ENCODE data around the gene KLHL25. TPM values are rescaled to one million over a fixed set of nuclear protein-coding genes. Genes with fewer than 3 reads are reported as not detected.

The KLHL25 gene
- total RNA-seq, 1 experiment from 2014 or later: 4.6 TPM

DNA sequence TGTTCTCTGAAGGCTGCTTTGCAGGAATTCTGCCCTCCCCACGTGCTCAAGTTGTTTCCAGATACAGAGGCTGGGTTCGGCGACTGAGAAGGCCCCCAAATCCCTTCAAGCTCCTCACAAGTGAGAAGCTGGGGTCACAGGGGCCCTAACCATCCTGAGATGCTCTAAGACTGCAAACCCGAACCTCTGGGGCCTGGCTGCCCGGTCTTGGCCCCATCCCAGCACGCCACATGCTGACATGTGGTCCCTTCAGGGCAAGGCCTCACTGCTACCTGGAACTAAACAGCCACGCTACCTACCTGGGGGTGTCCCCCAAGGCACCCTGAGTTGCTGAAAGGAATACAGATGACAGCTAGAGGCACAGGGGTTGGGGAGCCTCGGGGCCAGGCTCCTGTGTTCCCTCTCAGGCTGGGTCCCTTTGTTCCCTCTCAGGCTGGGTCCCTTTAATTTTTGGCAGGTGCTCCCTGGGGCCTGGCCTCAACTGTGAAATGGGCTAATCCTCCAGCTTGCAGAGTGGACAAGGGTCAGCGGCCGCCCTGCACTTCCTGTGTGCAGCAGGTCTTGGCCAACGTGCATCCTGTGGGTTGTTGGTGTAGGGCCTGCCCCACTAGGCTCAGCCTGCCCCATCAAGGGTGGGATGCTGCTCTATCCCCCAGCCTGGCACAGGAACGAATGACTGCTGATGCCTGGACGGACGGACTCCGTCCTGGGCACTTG is 32.5 kb downstream of the KLHL25 start:
- no peak for DNase-seq (ENCODE audit: low read depth)

DNA sequence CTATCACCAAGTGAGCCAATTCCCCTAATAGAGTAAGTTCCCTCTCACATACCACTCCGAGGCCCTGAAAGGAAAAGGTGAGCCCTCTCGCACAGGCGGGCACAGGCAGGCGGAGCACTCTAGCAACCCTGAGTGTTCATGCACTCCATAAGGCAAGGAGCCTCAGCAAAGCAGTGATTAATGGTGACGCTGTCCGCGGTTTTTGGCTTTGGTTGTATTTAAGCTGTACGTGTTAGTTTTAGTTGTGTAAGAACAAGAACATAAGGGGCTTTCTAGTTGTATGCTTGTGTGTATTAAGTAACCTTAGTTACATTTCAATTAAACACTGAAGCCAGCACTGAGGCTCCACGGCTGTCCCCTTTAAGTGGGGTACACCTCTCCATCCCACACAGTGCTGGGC is 33.1 kb downstream of the KLHL25 start:
- DNase-seq (ENCODE audit: low read depth): no peak

DNA sequence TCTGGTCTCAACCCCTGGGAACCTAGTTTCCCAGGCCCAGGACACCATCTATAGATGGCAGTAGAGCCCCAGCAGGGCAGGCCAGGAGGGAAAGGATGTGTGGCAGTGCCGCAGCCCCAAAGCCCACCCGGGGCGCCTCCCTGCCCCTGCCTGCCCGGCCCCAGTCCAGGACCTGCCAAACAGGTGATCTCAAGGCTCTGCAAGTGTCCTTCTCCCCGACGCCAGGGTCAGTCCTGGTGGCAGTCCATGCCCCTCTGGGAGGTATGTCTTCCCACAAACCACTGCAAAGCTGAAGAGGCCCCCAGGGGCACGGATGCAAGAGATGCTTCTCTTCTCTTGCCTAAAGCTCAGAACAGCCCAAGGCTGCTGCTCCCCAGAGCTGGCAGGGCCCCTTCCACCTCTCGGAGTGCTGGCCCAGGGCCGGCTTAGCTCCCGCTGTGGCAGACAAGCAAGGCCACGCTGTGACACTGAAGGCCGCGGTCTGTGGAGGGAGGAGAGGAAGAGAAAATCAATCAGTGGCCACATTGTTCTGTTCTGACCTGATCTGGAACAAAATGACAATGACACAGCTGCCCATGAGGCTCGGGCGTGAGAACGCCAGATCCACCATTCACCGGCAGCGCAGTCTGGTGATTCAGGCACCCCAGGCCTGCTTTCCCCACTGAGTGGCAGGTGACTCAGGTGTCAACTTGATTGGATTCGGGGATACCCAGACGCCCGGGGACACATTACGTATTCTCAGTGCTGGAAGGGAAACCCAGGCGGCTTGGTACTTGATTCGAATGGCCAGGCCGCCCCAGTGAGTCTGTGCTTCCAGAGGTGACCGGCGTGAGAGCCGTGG is 34.0 kb downstream of the KLHL25 start:
- no peak for DNase-seq (ENCODE audit: low read depth)

DNA sequence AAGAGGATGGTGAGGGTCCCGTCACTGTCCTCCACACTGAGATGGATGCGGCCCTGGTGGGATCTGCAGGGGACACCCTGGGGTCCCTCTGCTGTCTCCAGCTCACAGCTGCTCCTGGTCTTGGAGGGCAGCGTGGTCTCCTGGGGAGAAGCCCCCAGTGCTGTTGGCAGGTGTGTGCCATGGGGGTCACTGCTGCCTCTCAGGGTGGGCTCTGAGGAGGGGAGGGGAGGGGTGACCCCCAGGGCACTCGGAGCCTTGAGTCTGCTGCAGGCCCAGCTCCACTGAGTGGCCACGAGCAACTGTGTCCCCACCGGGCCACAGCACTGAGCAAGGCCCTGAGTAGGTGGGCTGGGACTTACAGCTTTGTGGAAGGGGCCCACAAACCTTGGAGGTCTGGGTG is 34.7 kb downstream of the KLHL25 start:
- DNase-seq (ENCODE audit: low read depth): no peak

DNA sequence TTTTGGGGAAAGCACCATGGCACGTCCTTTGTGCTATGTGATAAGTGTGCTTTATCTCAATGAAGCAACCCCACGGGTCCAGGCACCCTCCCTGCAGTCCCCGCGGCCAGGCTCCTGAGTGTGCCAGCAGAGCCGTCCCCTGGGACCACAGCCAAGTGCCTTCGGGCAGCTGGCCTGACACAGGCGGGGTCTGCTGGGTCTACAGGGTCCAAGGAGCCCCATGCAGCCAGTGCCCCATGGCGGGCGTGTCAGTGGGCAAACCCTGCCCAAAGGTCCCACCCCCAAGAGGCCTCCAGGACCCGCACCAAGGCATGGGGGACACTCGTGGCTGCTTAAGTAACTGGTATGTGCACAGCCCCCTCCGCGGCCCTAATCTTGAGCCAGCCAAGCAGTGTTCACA is 35.3 kb downstream of the KLHL25 start:
- no peak for DNase-seq (ENCODE audit: low read depth)

DNA sequence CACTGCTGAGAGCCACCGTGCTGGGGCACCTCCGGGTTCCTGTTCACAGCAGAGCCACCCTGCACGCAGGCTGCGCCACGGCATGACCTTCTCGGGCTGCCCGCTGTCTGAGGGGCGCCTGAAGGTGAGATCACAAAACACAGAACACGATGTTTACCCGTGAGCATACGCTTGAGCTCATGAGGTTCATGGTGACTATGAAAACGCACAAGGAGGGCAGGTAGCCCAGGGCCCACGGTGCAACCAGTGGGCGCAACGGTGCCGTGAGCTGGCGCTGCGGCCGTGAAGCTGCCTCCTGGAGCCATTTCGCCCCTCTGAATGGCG is 36.1 kb downstream of the KLHL25 start:
- no peak for DNase-seq (ENCODE audit: low read depth)

DNA sequence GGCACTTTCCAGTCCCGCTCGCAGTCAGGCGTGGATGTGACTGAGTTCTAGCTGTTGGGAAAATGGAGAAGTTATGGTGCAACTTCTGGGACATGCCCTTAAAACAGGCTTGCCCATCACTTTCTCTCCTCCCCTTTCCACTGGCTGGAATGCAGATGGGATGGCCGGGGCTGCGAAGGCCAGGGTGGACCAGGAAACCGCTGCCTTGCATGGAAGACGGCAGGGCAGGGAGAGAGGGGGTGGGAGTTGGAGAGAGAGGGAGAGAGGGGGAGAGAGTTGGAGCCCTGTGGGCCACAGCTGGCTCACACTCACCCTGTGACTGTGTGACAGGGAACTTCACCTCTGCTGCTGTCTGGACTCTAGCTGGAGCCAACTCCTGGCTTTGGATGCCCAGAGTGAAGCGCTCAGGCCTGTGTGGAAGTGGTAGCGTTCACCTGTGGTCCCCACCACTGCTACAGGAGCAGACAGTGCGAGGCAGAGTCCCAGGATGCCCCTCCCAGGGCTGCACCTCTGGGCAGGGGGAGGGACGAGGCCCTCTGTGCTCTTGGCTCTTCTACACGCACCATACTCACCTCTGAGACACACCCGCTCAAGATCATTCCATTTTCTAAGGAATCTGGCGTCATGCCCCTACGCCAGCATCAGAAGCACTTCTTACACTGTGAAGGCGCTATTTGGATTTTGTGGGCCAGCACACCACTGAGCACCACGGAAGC is 36.6 kb downstream of the KLHL25 start:
- no peak for DNase-seq (ENCODE audit: low read depth)

DNA sequence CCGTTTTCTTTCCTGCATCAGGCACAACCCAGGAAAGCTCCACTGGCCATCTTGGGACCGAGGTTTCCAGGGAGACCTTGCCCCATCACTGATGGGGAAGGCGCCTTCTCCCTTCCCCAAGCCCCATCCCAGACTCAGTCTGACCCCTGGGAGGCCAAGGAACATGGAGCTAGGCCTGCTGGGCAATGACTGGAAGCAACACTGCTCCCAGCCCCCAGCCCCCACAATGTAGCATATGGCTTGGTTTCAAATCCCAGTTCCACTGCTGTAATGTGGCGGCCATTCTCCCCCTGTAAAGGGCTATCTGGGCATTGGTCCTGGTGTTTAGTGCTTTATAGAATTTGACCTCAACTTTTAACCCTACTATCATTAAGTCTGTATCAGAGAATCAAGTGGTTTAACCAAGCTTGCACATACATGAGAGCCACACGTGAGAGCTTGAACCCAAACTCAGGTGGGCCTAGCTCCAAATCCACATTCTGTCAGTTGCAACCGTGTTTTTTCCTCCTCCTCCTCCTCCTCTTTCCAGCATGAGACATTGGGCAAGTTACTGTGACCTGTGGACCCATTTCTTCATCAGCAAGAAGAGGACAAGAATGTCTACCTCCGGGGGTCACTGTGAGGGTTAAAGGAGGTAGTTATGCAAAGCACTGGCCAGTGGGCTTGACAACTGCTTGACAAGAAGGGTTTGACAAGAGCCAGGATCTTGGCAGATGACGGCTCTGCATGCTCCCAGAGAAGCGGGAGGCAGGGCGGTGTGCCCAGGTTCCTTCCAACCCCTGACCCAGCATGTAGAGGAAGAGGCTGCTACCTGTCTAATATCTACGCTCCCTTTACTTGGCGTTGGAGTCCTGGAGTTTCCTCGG is 37.4 kb downstream of the KLHL25 start:
- no peak for DNase-seq (ENCODE audit: low read depth)

DNA sequence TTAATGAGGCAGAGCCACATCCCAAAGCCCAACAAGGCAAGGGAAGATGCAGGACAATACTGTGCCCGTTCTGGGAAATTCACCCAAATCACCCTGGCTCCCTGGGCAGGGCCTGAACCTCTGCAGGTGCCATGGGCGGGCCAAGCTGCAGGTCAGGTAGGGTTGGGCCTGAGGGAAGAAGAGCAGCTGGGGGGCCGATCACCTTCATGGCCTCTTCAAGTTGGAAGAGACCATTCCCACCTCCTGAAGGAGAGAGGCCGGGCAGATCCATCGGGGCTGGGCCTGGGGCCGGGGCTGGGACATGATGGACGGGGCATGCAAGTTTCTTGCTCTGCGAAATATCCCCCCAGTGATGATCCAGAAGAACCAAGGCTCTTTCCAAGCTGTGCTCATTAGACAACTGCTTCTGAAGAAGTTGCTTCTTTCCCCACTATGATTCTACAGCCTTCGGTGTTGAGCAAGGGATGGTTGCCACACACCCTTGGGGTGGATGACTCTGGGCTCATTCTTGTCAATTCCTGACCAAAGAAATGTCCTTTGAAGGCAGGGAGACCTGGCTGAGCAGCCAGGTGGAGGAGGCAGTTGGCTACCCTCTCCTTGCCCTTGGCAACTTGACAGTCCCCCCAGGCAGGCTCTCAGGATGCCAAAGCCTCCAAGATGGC is 38.2 kb downstream of the KLHL25 start:
- no peak for DNase-seq (ENCODE audit: low read depth)

DNA sequence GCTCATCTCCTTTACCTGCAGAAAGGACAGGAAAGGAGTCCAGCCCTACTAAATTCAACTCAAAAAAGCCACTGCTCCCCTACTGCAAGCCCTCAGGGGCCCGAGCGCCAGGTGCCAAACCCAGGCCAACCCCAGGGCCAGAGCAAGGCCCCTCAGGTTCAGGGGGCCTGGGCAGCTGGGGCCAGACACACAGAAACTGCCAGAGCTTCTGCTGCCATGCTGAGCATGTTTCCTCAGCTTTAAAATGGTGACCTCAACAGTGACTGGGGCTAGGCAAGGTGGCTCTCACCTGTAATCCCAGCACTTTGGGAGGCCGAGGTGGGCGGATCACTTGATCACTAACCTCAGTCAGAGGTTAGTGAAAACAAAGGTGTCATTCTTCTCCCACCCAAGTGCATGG is 38.8 kb downstream of the KLHL25 start:
- no peak for DNase-seq (ENCODE audit: low read depth)

DNA sequence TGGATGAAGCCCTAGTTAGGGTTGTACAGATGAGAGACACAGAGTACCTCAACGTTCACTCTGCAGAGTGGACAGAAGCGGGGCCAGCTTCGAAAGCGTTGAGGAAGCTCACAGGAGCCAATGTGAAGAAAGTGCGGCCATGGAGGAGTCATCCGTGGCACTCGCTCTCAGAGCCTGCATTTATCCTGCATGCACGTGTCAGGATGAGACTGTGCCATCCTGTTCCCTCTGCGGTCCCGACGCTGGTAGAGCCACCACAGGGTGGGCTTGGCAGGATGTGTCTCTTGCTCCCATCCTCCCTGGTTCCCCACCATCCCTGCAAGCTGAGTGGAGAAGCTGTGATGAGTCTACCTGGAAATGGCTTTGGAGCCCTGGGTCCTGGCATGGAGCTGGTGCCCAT is 39.3 kb downstream of the KLHL25 start:
- no peak for DNase-seq (ENCODE audit: low read depth)

DNA sequence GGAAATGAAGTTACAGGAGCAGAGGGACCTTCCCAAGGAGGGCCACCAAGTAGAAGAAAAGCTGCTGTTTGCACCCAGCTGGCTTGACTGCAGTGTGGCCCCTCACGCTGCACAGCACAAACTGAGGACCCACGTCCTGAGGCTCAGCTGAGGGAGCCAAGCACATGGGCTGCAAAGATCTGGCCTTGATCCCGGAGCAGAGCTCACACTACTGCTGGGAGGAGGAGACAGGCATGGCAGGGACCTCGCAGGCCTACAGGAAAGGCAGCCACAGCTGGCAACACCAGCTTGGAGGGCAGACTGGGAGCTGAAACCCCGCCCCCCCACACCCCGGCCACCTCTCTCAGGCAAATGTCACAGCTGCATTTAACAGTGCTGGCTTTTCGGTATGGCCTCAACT is 39.7 kb downstream of the KLHL25 start:
- no peak for DNase-seq (ENCODE audit: low read depth)

DNA sequence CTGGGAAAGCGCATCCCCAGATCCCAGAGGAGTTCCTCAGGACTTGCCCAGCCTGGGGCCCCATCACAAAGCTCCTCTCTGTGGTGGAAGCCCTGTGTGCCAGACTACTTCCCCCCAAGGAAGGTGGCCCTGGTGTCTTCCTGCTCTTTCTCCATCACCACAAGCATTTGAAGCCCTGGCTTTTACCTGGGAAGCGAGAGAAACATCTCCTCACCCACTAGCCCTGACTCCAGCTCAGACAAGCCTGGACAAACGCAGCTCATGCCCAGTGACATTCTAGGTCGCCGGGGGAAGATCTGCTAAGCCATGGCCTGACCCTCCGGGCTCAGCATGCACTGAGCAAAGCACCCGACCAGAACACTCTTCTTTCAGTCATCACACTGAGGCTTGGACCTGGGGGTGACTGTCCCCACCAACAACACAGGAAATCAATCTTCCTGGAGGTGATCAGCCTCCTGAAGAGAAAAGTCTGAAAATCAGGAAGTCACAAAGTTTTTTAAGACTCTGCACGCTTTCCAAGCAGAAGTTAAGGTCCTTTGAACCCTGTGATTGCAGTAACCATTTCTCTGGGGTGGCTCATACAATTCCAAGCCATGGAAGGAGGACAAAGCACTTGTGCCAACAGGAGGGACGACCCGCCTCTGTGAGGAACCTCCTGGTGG is 40.8 kb downstream of the KLHL25 start:
- no peak for DNase-seq (ENCODE audit: low read depth)

DNA sequence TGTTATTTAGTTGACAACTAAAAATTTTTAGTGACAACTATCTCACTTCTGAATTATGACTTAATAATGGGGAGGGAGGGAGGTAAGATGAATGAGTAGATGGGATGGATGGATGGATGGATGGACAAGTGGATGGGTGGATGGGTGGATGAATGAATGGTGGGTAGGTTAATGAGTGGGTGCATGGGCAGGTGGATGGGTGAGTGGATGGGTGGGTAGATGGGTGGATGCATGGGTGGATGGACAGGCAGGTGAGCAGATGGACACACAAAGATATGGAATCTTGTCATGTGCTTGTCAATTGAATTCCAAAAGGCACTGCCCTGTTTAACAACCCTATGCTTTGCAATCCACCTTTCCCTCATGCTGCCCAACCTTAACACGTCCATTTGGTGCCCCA is 41.5 kb downstream of the KLHL25 start:
- DNase-seq (ENCODE audit: low read depth): no peak

DNA sequence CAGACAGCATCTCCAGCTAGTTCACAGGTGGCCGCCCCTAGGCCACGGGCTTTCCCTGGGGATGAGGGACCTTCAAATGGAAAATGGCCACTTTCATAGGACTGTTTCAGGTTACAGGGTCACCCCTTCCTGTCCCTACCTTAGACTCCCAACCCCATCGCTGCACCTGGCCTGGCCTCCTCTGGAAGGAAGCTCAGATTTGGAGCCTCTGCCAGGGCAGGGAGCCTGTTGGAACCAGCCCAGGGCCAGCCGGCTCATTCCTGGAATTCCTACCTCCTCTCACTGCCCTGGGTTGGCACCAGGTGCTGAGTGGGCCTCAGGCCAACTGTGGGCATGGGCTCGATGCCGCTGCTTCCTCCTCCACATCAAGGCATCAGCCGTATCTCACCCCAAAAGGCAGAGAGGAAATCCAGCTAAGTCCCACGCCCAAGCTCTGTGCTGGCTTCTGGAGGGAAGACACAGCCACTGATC is 42.2 kb downstream of the KLHL25 start:
- DNase-seq (ENCODE audit: low read depth): no peak

DNA sequence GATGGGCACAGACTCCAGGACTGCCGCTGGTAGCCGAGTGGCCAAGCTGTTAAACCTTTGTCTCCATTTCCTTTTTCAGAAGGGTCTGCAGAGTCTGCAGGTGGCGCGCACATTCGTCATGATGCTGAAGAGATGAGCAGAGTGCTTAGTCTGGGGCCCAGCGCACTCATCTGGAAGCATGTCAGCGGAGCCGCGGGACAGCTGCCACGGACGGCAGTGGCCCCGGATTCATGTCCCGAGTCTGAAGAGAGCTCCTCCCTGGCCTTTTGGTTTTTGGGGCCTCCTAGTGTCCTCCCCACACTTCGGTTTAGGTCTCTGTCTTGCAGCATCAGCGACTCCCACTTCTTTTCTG is 42.6 kb downstream of the KLHL25 start:
- DNase-seq (ENCODE audit: low read depth): no peak

DNA sequence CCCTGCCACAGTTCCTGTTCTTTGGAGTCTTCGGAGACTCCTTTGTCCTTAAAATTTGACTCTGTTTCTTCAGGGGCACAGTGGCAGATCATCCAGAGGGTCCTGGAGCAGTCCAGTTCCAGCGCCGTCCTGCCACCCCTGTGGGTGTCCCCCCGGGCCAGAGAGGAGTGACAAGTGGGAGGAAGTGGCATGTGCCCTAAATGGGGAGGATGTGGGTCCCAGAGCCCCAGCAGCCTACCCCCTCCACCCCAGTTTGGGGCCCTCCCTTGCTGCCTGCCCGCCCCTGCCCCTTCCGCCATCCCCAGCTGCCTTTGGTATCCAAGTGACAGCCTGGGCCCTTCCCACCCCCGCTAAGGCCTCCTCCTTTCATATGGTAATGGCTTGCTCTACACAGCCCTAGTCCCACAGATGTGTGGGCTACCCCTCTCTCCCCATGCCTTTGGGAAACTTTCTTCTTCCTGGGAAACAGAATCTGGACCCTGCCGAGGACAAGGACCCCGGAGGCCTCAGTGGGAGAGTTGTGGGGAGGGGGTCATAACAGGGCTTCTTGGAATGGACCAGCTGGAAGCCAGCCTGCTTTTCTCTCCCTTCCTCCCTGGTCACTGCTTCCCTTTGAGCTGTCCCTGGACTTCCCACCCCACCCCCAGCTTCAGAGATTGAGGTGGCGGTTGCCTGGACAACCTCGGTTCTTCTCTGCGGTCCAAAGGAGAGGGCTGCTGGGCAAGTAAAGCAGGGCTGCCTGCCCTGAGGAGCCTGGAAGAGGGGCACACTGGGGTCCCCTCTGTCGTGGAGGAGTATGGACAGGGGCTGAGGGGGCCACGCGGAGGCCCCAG is 43.2 kb downstream of the KLHL25 start:
- no peak for DNase-seq (ENCODE audit: low read depth)

DNA sequence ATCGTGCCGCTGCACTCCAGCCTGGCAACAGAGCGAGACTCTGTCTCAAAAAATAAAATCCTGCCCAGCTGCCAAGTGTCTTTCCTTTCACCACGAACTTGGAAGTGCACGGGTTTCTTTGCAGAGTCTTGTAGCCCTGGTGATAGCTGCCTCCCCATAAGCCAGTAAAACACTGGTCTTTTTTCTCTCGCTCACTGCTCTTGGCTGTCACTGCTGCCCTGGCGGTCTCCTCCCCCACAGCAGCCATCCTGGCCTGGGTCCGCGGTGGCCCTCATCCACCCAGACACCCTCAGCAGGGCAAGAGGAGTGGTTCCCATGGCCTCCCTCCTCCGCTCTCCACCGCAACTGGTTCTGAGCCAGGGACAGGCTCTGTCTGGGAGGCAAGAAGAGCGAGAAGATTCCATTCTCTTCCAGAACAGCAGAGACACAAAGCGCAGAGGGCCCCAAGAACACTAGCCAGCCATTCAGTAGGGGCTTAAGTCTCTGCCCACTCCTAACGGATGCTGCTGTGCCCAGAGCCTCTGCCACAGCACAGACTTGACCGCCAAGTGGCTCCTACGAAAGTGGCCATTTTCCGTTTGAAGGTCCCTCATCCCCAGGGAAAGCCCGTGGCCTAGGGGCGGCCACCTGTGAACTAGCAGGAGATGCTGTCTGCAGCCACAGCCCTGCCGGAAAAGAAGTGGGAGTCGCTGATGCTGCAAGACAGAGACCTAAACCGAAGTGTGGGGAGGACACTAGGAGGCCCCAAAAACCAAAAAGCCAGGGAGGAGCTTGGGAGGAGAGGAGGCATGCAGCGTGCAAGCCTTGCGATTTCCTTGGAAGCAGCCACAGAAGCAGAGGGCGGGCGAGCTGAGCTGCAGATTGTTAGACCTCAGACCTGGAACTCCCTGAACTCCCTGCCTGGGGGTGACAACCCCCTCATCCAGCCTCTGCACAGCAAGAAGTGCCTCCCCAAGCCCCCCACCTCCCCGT is 44.1 kb downstream of the KLHL25 start:
- no peak for DNase-seq (ENCODE audit: low read depth)

All from HT1080 (cell line).